DMS53 treated with DMSO at 0.1 percent for 48 hours (cell line): ENCODE measurements around the gene PPP2R2B.
A peak's percentile ranks its signal among the peaks of the same experiment; 100 is the strongest.

Experiments
- DNase-seq: peaks from one replicate; lab custom pipeline; 2025; ENCODE audit not compliant: unreplicated experiment; lab: John Stamatoyannopoulos, UW

PPP2R2B gene

GRCh38 chr5:146888351-146888978 is 9.9 kb upstream of the PPP2R2B start:
- DNase-seq, result no peak

GRCh38 chr5:146884066-146884626 is 5.6 kb upstream of the PPP2R2B start:
- no peak for DNase-seq

GRCh38 chr5:146883511-146883910 is 5.0 kb upstream of the PPP2R2B start:
- DNase-seq, result no peak

GRCh38 chr5:146880966-146881365 is 2.4 kb upstream of the PPP2R2B start:
- DNase-seq, result no peak

GRCh38 chr5:146877783-146878475 is 628 bp downstream of the PPP2R2B start:
- no peak for DNase-seq

- peak; percentile 21 for DNase-seq
Observed at GRCh38 chr5:146877178-146877681, 1.3 kb downstream of the PPP2R2B start.

GRCh38 chr5:146873186-146873917 is 5.2 kb downstream of the PPP2R2B start:
- DNase-seq, result no peak

- DNase-seq, result no peak
Observed at GRCh38 chr5:146872188-146872587, 6.4 kb downstream of the PPP2R2B start.

- DNase-seq, result no peak
Observed at GRCh38 chr5:146867996-146868708, 10.4 kb downstream of the PPP2R2B start.

- DNase-seq, result no peak
Observed at GRCh38 chr5:146866263-146866662, 12.3 kb downstream of the PPP2R2B start.

- no peak for DNase-seq
Observed at GRCh38 chr5:146862641-146863040, 15.9 kb downstream of the PPP2R2B start.

GRCh38 chr5:146860213-146860893 is 18.2 kb downstream of the PPP2R2B start:
- no peak for DNase-seq

GRCh38 chr5:146852089-146852488 is 26.5 kb downstream of the PPP2R2B start:
- DNase-seq, result no peak

GRCh38 chr5:146851133-146851532 is 27.4 kb downstream of the PPP2R2B start:
- peak; percentile 25 for DNase-seq

GRCh38 chr5:146849694-146850303 is 28.8 kb downstream of the PPP2R2B start:
- no peak for DNase-seq

GRCh38 chr5:146848133-146848532 is 30.4 kb downstream of the PPP2R2B start:
- no peak for DNase-seq

GRCh38 chr5:146840016-146840415 is 38.5 kb downstream of the PPP2R2B start:
- DNase-seq, result no peak

GRCh38 chr5:146836226-146836842 is 42.2 kb downstream of the PPP2R2B start:
- DNase-seq, result no peak

GRCh38 chr5:146832985-146833732 is 45.4 kb downstream of the PPP2R2B start:
- DNase-seq, result peak; percentile 2
